Fibroblast of skin of left biceps (primary cell): ENCODE results near the gene SRSF1.
A peak's percentile ranks its signal among the peaks of the same experiment; 100 is the strongest.
"Not testable (repeated sequence)": the region's sequence is repeated elsewhere in the genome, so short reads cannot be mapped to it uniquely, and the experiment has no call there.

Experiments
- DNase-seq, 2 experiments: peaks; one replicate each; pipeline ENCODE4 v3.0.0-alpha.2; 2013; ENCODE audit warnings: low read depth in 2 of 2

SRSF1 gene, protein sequence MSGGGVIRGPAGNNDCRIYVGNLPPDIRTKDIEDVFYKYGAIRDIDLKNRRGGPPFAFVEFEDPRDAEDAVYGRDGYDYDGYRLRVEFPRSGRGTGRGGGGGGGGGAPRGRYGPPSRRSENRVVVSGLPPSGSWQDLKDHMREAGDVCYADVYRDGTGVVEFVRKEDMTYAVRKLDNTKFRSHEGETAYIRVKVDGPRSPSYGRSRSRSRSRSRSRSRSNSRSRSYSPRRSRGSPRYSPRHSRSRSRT

DNA sequence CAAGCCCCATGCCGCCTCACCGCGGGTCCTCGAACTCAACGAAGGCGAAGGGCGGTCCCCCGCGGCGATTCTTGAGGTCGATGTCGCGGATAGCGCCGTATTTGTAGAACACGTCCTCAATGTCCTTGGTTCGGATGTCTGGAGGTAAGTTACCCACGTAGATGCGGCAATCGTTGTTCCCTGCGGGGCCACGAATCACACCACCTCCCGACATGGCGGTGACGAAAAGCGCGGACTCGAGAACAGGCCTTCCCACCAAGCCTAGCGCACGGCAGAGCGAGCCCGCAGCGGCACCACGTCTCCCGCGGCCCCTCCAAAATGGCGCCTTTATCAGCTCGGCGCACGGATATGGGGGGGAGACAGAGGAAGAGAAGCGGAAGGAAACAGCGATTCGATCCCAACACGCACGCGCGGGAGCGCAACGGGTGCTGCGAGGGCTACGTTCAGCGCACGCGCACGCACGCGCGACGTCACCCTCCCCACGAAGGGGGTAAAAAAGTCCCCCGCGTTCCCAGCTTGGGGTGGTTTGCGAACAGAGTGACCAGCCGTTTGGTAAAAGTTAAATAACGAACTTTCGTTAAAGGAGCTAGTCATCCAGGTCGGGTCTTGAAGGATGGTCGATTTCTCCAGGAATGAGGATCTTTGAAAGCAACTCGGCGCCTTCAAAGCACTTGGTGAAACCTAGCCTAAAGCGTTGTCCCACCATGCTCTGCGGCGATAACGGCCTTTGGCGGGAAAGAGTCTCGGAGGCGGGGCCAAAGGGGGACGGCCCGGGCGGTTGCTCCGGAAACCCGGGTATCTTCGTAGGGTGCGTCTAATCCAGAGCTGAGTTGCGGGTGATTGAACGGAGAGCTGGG lies at the start of gene SRSF1:
Gene SRSF1 (minus strand): TSS at position 323 of the 857 bp plus-strand sequence. CDS start 109 bp downstream, at position 214.
- peak; percentile 94 to 95 for DNase-seq

DNA sequence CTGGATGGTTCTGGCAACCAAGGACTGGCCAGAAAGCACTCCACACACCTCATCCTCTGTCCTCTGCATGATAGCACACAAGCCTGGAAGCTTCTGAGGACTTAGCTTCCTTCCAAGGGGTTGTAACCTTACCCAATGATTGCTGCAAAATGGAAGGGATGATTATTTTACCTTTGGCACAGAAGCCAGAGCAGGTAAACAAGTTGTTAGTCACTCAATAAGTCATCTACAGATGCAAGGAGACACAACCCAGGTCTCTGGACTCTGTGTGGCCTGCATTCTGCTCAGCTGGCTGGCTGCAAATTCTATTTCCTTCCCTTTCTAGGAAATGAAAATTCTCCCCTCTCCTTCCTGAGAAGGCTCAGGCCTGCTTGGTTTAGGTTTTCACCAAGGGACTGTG lies 49.4 kb upstream of the SRSF1 start:
- DNase-seq: no peak

DNA sequence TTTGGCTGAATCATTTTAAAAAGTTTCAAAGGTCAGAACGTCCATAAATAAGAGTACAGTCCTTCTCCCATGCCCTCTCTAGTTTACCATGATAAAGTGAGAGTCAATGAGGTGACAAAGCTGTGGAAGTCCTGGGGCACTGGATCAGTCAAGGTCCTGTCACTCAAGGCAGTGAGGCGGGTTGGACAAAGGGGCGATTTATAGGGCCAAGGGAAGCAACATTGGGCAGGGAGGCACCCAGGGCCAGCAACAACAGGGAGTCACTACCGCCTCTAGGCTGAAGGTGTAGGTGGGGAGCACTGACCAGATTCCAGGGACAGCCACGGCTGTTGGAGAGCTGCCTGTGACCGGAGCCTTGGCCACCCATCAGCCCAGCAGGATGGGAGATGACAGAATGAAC lies 47.6 kb upstream of the SRSF1 start:
- DNase-seq: no peak

DNA sequence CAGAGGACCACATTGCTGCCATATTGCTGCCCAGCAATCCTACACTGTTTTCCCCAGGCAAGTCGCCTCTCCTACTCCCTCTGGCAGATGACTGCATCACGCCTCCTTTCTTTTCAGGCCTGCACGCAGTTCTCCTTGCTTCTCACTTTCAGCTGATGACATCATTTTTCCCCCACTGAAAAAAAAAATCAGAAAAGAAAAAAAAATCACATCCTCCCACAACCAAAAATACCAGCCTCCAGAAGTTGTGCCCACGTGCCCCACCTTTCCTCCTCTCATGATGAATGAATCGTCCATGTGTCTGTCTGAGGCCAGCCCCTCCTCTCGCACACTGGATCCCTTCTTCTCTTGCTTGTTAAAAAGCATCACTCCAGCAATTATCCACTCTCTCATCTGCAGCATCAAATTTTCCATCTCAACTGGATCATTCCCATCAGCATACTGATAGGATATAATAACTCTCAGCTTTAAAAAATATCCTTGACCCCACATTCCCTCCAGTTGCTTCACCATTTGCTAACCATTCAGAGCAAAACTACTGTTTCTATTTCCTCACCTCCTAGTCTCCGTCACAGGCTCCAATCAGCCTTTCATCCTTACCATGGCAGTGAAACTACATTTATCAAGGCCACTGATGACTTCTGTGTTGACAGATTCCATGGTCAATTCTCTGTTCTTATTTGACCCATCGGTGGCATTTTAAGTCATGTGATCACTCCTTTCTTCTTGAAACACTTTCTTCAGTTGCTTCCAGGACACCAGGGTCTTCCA lies 46.1 kb upstream of the SRSF1 start:
- DNase-seq: no peak

DNA sequence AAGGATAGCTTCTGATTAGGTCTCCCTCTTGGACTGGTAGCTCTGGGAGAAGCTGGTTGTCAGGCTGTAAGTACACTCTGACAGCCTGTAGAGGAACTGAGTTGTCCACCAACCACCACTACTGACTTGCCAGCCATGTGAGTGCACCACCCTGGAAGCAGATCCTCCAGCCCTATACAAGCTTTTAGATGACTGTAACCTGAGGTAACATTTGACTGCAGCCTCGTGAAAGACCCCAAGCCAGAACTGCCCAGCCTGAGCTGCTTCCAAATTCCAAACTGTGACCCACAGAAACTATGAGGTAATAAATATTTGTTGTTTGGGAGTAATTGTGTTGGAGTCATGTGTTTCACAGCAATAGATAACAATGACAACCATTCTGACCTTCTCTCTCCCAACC lies 45.4 kb upstream of the SRSF1 start:
- DNase-seq: no peak

DNA sequence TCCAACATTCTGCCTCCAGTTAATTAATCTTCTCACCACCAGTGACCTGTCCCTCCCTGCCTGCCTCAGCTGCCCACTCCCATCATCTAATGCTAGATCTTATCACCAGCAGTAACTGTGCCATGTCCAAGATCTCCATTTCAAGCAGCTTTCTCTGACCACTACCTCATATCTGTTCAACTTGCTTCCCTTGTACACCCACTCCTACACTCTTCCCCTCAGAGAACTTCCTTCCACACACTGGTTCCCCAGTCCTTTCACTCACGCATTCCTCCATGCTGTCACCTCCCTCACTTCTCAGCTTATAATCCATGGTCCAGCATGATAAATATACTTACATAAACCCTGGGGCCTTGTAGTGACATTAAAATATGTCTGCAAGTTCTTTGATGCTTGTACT lies 44.4 kb upstream of the SRSF1 start:
- no peak for DNase-seq

DNA sequence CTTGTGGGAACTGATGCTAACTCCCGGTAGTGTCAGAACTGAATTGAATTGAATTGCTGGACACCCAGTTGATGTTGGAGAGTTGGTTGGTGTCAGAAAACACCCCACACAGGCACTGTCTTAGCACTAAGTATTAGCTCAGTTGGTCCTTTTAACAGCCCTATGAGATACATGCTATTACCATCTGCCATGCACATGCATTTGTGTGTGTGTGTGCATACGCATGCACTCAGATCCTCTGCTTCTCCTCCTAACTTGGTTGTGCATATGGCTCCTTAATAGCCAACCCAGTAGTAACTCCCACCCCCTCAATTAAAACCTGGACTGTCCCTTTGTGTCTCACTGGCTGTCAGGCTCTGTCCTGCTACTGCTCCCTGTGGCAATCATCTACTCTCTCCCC lies 43.9 kb upstream of the SRSF1 start:
- DNase-seq: no peak

DNA sequence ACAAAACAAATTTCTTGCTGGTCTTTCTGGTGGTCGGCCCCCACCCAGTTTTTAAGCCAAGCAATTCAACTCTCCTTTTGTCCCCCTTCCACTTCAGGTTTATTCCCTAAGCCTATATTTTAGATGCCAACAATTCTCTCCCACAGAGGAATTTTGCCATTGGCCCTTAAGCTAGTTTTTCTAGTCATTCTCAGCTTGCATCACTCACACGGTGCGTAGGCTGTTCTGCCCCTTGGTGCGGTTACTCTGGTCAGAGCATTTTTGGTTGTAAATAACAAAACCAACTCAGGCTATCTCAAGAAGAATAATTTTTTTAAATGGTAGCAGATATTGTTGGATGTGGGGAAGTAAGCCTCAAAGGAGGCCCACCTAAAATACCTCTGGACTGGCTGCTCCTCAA lies 42.5 kb upstream of the SRSF1 start:
- no peak for DNase-seq

DNA sequence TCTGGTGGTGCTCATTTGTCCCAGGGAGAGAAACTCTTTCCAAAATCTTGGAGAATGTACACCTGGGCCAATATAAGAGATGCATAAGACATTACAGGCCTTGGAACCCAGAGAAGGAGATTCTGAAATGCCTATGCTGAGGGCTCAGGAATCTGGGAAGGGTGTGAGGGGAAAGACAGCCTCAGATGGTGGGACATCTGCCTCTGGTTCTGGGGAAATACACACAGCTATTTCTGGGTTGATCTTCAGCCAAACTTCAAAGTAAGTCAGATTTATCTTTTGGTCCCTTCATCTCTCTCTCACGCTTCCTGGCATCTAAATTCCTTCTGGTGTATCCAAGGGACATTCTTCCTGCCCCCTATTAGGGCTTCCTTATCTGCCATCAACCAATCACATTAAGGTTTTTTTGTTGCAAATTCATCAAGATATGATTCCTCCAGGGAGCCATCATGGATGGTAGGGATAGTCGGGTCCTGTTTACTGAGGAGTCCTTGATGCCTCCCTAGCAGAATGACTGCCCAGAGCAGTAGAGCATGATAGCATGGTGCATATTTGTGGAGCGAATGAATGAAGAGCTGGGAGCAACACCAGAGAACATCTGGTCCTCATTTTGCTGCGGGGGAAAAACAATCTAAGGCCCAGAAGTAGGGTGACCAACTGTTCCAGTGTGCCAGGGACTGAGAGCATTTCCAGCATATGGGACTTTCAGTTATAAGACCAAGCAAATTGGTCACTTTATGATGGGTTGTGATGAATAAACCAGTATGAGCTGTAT lies 40.5 kb upstream of the SRSF1 start:
- no peak for DNase-seq

DNA sequence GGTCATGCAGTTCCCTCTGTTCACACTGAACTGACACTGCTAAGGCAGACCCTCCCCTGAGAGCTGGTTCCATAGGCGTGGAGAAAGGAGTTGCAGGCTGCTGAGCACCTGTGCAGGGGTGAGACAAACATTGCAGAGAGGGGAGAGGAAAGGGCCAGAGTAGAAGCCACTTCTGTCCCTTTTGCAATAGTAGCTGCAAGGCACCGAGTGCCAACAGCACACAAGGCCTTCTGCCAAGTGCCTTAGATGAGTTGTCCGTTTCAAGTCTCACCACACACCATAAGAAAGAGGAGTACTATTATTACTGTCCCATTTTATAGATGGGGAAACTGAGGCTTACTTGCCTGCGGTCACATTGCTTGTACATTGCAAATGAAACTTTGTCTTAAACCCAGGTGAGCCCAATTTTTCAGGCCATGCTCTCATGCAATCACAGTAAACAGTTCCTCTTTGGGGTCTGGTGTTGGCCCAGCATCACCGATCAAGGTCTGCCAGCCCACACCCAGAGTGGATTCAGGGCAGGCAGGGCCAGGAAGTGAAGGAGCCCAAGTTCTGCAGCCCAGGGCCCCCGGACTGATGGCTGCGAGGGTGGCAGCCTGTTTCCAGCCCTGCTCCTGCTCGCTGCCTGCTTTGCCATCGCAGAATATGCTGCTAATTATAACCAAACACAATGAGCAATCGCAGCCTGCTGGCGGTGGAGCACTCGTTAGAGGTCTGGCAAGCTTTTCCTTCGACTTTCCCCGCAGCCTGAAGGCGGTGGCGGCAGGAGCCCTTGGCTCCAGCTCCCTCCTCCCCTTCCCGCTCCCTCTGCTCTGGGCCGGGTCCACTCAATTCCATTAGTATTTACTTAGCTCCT lies 39.4 kb upstream of the SRSF1 start:
- no peak for DNase-seq

DNA sequence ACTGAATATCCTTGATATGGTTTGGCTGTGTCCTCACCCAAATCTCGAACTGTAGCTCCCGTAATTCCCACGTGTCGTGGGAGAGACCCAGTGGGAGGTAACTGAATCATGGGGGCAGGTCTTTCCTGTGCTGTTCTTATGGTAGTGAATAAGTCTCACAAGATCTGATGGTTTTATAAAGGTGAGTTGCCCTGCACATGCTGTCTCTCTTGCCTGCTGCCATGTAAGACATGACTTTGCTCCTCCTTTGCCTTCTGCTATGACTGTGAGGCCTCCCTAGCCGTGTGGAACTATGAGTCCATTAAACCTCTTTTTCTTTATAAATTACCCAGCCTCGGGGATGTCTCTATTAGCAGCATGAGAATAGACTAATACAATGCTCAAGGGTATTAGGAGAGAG lies 37.2 kb upstream of the SRSF1 start:
- not testable (repeated sequence) for DNase-seq

DNA sequence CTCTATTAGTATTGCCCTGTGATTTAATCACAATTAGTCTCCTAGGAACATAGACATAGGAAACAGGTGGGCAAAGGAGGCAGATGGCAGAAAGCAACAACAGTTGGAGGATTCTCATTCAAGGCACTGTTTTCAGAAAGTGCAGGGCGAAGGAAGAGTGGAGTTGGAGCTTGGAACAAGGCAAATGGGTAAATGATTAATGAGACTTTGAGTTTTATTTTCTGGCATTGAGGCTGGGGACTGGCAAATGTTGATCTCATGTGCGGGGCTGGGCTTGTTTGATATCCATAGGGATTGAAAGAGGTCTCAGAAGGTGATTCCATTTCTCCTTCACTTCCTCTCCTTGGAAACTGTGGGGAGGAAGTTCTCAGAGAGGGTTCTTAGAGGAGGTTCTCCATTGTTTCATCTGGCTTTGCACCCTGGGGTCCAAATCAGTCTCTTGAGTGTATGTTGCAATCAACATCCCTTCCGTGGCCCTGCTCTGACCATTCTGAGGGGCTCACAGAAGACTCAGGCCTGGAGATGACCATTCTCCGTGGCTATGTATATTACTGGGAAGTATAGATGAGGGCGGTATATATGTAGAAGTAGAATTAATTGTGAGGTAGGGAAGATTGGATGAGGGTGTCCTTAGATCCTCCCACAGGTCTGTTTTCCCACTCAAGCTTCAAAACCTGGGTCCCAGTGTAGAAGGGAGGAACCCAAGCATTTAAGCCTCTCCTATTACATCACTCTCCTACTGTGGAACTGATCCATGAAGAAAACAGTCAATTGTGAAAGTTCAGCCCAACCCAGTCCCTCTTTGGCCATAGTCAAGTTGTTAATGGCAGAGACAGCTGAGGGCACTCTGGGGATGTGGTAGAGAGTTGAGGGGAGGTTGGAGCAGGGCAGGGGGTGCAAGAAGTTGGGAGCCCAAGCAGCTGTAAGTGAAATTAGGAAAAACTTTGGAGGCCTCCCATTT lies 36.5 kb upstream of the SRSF1 start:
- no peak for DNase-seq

DNA sequence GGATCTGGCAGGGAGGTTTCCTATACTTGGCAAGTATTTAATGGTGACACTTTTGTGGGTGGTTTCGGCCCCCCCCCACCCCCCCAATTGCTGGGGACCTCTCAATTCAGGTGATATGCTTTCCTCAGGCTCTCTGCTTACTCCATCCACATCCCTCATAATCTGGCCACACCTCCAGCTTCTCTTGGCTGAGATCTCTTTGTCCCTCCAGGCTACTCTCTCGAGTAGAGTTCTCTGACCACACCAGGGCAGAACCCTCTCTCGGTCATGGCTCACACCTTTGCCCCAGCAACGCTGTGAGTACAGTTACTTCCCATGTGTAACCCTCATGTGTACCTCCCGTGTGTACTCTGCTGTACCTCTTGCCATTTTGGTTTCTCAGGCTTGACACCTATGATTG lies 34.1 kb upstream of the SRSF1 start:
- no peak for DNase-seq

DNA sequence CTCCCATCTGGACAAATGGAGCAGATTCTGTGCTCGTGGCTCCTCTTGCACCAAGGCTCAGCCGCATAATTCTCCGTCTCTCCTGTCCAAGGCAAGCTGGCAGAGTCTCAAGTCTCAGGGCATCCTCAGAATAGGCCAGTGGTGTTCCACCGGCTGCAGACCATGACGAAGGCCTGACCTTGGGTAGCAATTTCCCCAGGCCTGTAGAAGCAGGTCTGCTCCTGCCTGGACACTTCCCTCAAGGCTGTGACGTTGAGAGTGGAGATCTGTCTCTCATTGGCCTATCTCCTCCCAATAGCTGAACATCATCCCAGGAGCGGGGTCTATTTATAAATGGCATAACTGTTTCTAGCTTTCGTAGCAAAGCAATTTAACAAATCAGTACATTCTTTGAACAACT lies 33.3 kb upstream of the SRSF1 start:
- DNase-seq: no peak

DNA sequence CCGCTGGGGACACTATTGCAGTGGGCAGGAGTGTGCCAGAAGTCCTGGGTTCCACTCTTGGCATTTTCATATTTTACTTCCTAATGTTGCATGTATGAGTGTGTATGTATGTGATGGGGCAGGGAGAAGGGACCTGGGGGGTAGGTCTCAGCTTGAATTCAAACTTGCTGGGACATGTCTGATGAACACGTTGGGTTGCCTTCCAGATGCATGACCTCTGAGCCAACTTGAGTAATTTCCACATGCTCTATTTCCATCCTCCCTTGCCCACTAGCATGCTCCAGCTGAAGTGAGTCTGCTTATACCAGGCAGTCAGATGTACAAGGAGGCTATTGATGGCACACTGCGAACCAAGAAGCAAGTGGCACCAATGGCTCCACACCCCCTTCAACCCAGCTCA lies 32.9 kb upstream of the SRSF1 start:
- no peak for DNase-seq

DNA sequence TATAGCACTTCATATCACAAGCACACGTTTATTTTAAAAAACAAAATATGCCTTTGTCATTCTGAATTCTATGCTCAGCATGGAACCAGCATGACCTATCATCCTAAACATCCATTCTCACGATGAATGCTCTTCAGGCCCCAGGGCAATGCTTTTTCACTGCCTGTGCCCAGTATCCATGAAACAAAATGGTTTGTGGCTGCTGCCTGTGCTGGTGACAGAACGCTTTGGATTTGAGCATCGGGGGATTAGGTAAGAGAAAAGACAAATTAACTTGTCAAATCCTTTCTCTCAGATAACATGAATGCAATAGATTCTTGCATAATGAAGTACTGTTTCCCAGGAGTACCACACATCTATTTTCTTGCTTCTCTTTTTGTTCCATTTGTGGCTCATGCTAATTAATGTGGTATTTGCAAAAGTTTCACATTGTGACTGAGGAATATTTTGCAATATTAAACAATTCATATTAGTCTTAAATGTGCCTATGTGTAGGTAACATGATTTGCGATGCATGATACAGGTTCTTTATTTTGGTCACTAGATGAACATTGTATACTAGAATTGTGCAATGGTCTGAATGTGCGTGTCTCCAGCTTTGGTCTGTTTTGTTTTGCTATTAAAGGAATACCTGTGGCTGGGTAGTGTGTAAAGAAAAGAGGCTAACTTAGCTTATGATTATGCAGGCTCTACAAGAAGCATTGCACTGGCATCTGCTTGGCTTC lies 25.8 kb upstream of the SRSF1 start:
- DNase-seq: no peak

DNA sequence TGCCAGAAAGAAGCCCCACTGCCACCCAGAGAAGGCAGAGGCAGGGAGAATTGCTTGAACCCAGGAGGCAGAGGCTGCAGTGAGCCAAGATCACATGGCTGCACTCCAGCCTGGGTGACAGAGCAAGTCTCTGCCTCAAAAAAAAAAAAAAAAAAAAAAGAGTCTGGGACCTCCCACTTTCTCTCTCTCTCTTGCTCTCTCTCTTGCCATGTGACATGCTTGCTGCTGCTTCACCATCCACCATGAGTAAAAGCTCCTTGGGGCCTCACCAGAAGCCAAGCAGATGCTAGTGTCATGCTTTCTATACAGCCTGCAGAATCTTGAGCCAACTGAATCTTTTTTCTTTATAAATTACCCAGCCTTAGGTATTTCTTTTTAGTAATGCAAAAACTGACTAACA lies 21.5 kb upstream of the SRSF1 start:
- no peak for DNase-seq

DNA sequence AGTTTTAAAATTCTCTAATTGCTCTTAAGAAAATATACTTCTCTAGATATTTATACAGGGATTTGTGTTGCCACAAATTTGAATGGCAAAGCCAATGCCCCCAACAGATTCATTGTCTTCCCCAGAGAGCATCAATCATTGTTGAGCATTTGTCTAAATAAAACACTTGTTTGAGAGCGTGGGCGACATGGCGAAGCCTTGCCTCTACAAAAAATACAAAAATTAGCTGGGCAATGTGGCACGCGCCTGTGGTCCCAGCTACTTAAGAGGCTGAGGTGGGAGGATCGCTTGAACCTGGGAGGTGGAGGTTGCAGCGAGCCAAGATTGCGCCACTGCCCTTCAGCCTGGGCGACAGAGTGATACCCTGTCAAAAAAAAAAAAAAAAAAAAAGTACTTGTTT lies 13.4 kb upstream of the SRSF1 start:
- no peak for DNase-seq

DNA sequence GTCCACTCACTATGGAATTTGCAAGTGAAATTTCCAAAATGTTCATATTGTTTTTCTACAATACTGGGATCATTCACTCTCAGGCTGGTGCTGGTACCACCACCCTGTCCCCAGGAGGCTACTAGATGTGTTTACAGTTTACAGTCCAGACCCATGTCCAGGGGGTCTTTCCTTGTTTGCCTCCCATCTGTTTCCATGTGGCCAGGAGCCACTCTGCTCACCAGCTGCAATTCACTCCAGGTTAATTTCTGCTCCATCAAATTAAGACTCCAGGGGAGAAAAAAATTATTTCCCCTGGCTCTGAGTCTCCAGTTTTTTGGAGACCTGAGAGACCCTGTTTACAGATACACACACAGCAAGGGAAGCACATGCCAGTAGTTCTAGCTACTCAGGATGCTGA lies 12.5 kb upstream of the SRSF1 start:
- DNase-seq: no peak
